K562 (cell line): ENCODE results near the gene FSTL3. TPM values are rescaled to one million over a fixed set of nuclear protein-coding genes. Genes with fewer than 3 reads are reported as not detected.

Experiments
- ARHGAP35 ChIP-seq: fragments of 450-650 bp; IDR thresholded peaks from 2 replicates; pipeline ENCODE4 v1.6.1; 2018; ENCODE audit not compliant: partially characterized antibody
- ARNT ChIP-seq, 2 experiments: fragments of 450-650 bp; IDR thresholded peaks; 2 replicates each; pipeline ENCODE4 v1.6.1; 2016; ENCODE audit warnings: mild to moderate bottlenecking in 1 of 2
- CBX1 ChIP-seq: sonication (generic); IDR thresholded peaks from 2 replicates; pipeline ENCODE4 v1.6.1; 2016; ENCODE audit warnings: antibody characterized with exemption, low read depth, mild to moderate bottlenecking
- CUX1 ChIP-seq: fragments of 200-800 bp; sonication (Bioruptor generic); IDR thresholded peaks from 2 replicates; pipeline ENCODE4 v1.6.1; 2016; ENCODE audit warnings: missing genetic modification characterization, missing compliant biosample characterization
- ELF2 ChIP-seq: fragments of 250-450 bp; sonication (Bioruptor Pico); IDR thresholded peaks from 2 replicates; pipeline ENCODE4 v1.5.0; 2021; ENCODE audit warnings: mild to moderate bottlenecking
- GTF2F1 ChIP-seq: IDR thresholded peaks from 2 replicates; pipeline ENCODE4 v1.6.1; 2011; ENCODE audit warnings: low read depth, low read length, improper control_type of control experiment
- MEF2D ChIP-seq: conservative IDR thresholded peaks from 2 replicates; pipeline ENCODE4 v1.6.1; 2016; ENCODE audit warnings: low read depth, missing genetic modification characterization, missing compliant biosample characterization
- PREB ChIP-seq: sonication (generic); formaldehyde crosslinking; IDR thresholded peaks from 2 replicates; pipeline ENCODE4 v1.8.1; 2023; ENCODE audit warnings: mild to moderate bottlenecking, missing genetic modification reagents
- RBM25 ChIP-seq: fragments of 200-400 bp; formaldehyde crosslinking; IDR thresholded peaks from 2 replicates; pipeline ENCODE4 v1.6.1; 2018; ENCODE audit warnings: low read length, low read depth, moderate library complexity; ENCODE audit not compliant: severe bottlenecking
- RFX5 ChIP-seq: IDR thresholded peaks from 2 replicates; pipeline ENCODE4 v1.6.1; 2011; ENCODE audit warnings: low read depth, mild to moderate bottlenecking, improper control_type of control experiment, low read length
- SMARCB1 ChIP-seq: IDR thresholded peaks from 2 replicates; pipeline ENCODE4 v1.6.1; 2011; ENCODE audit warnings: improper control_type of control experiment, low read depth; ENCODE audit not compliant: insufficient read length
- ZKSCAN1 ChIP-seq: fragments of 150-350 bp; IDR thresholded peaks from 2 replicates; pipeline ENCODE4 v1.6.1; 2016; ENCODE audit warnings: low read depth, low read length
- ZNF224 ChIP-seq: sonication (generic); formaldehyde crosslinking; IDR thresholded peaks from 2 replicates; pipeline ENCODE4 v1.8.0; 2022; ENCODE audit warnings: mild to moderate bottlenecking, missing genetic modification reagents
- ZNF584 ChIP-seq: fragments of 200-800 bp; sonication (Bioruptor generic); IDR thresholded peaks from 2 replicates; pipeline ENCODE4 v1.6.1; 2016; ENCODE audit warnings: low read depth, mild to moderate bottlenecking, missing genetic modification characterization, missing compliant biosample characterization
- ZNF644 ChIP-seq: fragments of 200-800 bp; sonication (Bioruptor generic); IDR thresholded peaks from 2 replicates; pipeline ENCODE4 v1.6.1; 2016; ENCODE audit warnings: low read depth, missing genetic modification characterization, missing compliant biosample characterization
- polyA plus RNA-seq, 8 experiments: library from polyadenylated mRNA; depleted of rRNA in 4 of 8; stranded (reverse) in 5 of 8; unstranded in 3 of 8; fragments of >200 nt; fragmentation: Nextera tagmentation in 2 of 8; fragmentation: Illumina TruSeq in 1 of 8; extraction: Ambion mirVana in 2 of 8; extraction: Trizol in 1 of 8; gene quantifications; 2 replicates each; pipeline versions ENCODE4 v1.2.1 to v1.2.3, GENCODE V29; 2011 to 2014; ENCODE audit warnings: inconsistent platforms in 1 of 8, missing spikeins in 1 of 8
- total RNA-seq, 7 experiments: library from RNA; depleted of rRNA in 6 of 7; stranded (reverse); fragments of >200 nt in 6 of 7; fragmentation: Illumina TruSeq in 2 of 7; extraction: Trizol in 2 of 7; gene quantifications; 2 replicates each; pipeline versions ENCODE4 v1.2.1 to v1.2.3, GENCODE V29; 2011 to 2021; ENCODE audit warnings: low replicate concordance in 1 of 7
- TF ChIP-seq, protein P1 (sequence below): fragments of 450-650 bp; IDR thresholded peaks from 2 replicates; pipeline ENCODE4 v1.6.1; 2014; ENCODE audit warnings: low read depth, mild to moderate bottlenecking, moderate library complexity, borderline replicate concordance
- TF ChIP-seq, protein P2 (sequence below), 2 experiments: fragments of 450-650 bp; IDR thresholded peaks; 2 replicates each; pipeline ENCODE4 v1.6.1; 2016
- TF ChIP-seq, protein P3 (sequence below): IDR thresholded peaks from 2 replicates; pipeline ENCODE4 v1.6.1; 2012; ENCODE audit warnings: low read depth, low read length, improper control_type of control experiment, borderline replicate concordance

Gene FSTL3
- total and polyA plus RNA-seq, 9 of the 15 experiments (the other 6 are each of a cell fraction or from before 2014, with no cell fraction given) = 0.35 to 6.8 (median 4.2) TPM; not detected in 1

DNA sequence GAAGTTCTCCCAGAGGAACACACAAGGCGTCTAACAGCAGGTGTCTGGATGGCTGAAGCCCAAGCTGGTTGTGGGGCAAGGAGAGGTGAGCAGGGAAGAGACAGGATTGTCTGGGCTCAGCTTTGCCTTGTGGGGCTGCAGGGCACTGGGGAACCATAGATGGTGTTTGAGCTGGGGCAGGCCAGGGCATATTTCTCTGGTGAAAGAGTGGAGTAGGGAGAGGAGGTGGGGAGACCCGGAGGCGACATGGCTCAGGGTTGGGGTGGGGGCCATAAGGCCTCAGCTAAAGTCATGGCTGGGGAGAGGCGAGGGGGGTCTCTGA, 27.1 kb downstream of the FSTL3 start (continued):
- TF ChIP-seq RFX5 (no peak), GTF2F1 (no peak), MEF2D (tag) (no peak), PREB (CRISPR knock-in tag) (no peak), ZNF224 (CRISPR knock-in tag) (no peak), RBM25 (peak; percentile 85), CUX1 (no peak), ELF2 (CRISPR knock-in tag) (no peak), SMARCB1 (no peak), ARNT (IDR thresholded peaks at IDR 0.05) (peak in 1 of 2 experiments; percentile 68; a peak in 1 of 4 replicates), ZKSCAN1 (0 out of 2 replicates have a peak, but pooled peaks have one; percentile 30), ZNF584 (CRISPR knock-in tag) (no peak), ZNF644 (tag) (no peak), CBX1 (peak; percentile 98), ARHGAP35 (no peak)
- TF ChIP-seq, protein P1, sequence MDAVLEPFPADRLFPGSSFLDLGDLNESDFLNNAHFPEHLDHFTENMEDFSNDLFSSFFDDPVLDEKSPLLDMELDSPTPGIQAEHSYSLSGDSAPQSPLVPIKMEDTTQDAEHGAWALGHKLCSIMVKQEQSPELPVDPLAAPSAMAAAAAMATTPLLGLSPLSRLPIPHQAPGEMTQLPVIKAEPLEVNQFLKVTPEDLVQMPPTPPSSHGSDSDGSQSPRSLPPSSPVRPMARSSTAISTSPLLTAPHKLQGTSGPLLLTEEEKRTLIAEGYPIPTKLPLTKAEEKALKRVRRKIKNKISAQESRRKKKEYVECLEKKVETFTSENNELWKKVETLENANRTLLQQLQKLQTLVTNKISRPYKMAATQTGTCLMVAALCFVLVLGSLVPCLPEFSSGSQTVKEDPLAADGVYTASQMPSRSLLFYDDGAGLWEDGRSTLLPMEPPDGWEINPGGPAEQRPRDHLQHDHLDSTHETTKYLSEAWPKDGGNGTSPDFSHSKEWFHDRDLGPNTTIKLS = no peak; the same call in 1 of the 2 replicates
- TF ChIP-seq, protein P2, sequence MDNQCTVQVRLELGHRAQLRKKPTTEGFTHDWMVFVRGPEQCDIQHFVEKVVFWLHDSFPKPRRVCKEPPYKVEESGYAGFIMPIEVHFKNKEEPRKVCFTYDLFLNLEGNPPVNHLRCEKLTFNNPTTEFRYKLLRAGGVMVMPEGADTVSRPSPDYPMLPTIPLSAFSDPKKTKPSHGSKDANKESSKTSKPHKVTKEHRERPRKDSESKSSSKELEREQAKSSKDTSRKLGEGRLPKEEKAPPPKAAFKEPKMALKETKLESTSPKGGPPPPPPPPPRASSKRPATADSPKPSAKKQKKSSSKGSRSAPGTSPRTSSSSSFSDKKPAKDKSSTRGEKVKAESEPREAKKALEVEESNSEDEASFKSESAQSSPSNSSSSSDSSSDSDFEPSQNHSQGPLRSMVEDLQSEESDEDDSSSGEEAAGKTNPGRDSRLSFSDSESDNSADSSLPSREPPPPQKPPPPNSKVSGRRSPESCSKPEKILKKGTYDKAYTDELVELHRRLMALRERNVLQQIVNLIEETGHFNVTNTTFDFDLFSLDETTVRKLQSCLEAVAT (IDR thresholded peaks at IDR 0.05) = 0 out of 4 replicates have a peak, but pooled peaks of 1 of the 2 experiments have one; percentile 15
- TF ChIP-seq, protein P3, sequence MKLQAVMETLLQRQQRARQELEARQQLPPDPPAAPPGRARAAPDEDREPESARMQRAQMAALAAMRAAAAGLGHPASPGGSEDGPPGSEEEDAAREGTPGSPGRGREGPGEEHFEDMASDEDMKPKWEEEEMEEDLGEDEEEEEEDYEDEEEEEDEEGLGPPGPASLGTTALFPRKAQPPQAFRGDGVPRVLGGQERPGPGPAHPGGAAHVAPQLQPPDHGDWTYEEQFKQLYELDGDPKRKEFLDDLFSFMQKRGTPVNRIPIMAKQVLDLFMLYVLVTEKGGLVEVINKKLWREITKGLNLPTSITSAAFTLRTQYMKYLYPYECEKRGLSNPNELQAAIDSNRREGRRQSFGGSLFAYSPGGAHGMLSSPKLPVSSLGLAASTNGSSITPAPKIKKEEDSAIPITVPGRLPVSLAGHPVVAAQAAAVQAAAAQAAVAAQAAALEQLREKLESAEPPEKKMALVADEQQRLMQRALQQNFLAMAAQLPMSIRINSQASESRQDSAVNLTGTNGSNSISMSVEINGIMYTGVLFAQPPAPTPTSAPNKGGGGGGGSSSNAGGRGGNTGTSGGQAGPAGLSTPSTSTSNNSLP = no peak
